IMR-90 (cell line): ENCODE results near the gene GMPR. TPM values are rescaled to one million over a fixed set of nuclear protein-coding genes. Genes with fewer than 3 reads are reported as not detected.
A peak's percentile ranks its signal among the peaks of the same experiment; 100 is the strongest.

Experiments
- ATAC-seq: fragments of 200-7000 bp; cut with Tn5 transposase; 2 replicates; pipeline ENCODE4 v1.9.1; 2020; ENCODE audit warnings: low read depth, mild to moderate bottlenecking, moderate library complexity
- BruUV-seq: library from RNA; stranded (reverse); fragments of 400-500 nt; replicated peaks from 2 replicates; lab custom pipeline; 2021; lab: Mats Ljungman, UMichigan
- CTCF ChIA-PET: fragments of 300-600 bp; formaldehyde crosslinking; extraction: SDS; loops from one replicate; lab custom pipeline; 2021; ENCODE audit warnings: antibody characterized with exemption; lab: Yijun Ruan, JAX
- POLR2A ChIA-PET: fragments of 300-600 bp; sonication (Branson Sonifier 250); formaldehyde crosslinking; loops from one replicate; lab custom pipeline; 2022; ENCODE audit warnings: antibody characterized with exemption; ENCODE audit not compliant: unreplicated experiment; lab: Charles Lee
- DNase-seq: peaks from one replicate; pipeline ENCODE4 v3.0.0; 2013
- H2AFZ ChIP-seq: replicated peaks from 2 replicates; pipeline ENCODE3; 2013; ENCODE audit warnings: low read length, mild to moderate bottlenecking; ENCODE audit not compliant: poor library complexity
- H2AK5ac ChIP-seq: 2 replicates; pipeline ENCODE4 v1.6.1; 2013; ENCODE audit warnings: low read depth, low read length, inconsistent platforms
- H2AK9ac ChIP-seq: replicated peaks from 2 replicates; pipeline ENCODE3; 2013; ENCODE audit warnings: mild to moderate bottlenecking, low read depth, low read length, moderate library complexity; ENCODE audit not compliant: poor library complexity
- H2BK120ac ChIP-seq: 2 replicates; pipeline ENCODE4 v1.6.1; 2013; ENCODE audit warnings: low read depth, low read length, inconsistent platforms
- H2BK15ac ChIP-seq: 3 replicates; pipeline ENCODE4 v1.6.1; 2013; ENCODE audit warnings: low read depth, low read length, inconsistent platforms
- H2BK20ac ChIP-seq: 2 replicates; pipeline ENCODE4 v1.6.1; 2013; ENCODE audit warnings: low read depth, mild to moderate bottlenecking, inconsistent platforms, low read length, moderate library complexity
- H2BK5ac ChIP-seq: 2 replicates; pipeline ENCODE4 v1.6.1; 2013; ENCODE audit warnings: mild to moderate bottlenecking, low read depth, low read length, inconsistent platforms; ENCODE audit not compliant: poor library complexity, severe bottlenecking
- H3K14ac ChIP-seq: replicated peaks from 2 replicates; pipeline ENCODE4 v1.6.1; 2013; ENCODE audit warnings: low read depth, low read length, inconsistent platforms
- H3K18ac ChIP-seq: 2 replicates; pipeline ENCODE4 v1.6.1; 2013; ENCODE audit warnings: low read depth, low read length, control low read depth
- H3K23ac ChIP-seq: 2 replicates; pipeline ENCODE4 v1.6.1; 2013; ENCODE audit warnings: low read depth, low read length, inconsistent platforms
- H3K27ac ChIP-seq: 2 replicates; pipeline ENCODE4 v1.5.1; 2013; ENCODE audit warnings: mild to moderate bottlenecking, control low read depth, low read length; ENCODE audit not compliant: insufficient read depth
- H3K27me3 ChIP-seq: 2 replicates; pipeline ENCODE4 v1.6.1; 2013; ENCODE audit warnings: low read length; ENCODE audit not compliant: control insufficient read depth, insufficient read depth
- H3K36me3 ChIP-seq: 2 replicates; pipeline ENCODE4 v1.6.1; 2013; ENCODE audit warnings: low read length, mixed read lengths; ENCODE audit not compliant: control insufficient read depth, insufficient read depth
- H3K4ac ChIP-seq: 2 replicates; pipeline ENCODE4 v1.6.1; 2013; ENCODE audit warnings: low read depth, low read length, inconsistent platforms
- H3K4me1 ChIP-seq: 2 replicates; pipeline ENCODE4 v1.6.1; 2013; ENCODE audit warnings: low read length, mixed read lengths; ENCODE audit not compliant: control insufficient read depth, insufficient read depth
- H3K4me2 ChIP-seq: 2 replicates; pipeline ENCODE4 v1.6.1; 2013; ENCODE audit warnings: low read depth, mild to moderate bottlenecking, control low read depth, low read length, moderate library complexity
- H3K4me3 ChIP-seq: 2 replicates; pipeline ENCODE4 v1.5.1; 2013; ENCODE audit warnings: low read depth, mild to moderate bottlenecking, control low read depth, low read length, moderate library complexity; ENCODE audit not compliant: insufficient read depth
- H3K56ac ChIP-seq: 2 replicates; pipeline ENCODE4 v1.6.1; 2013; ENCODE audit warnings: low read length, inconsistent platforms; ENCODE audit not compliant: insufficient read depth; ENCODE audit errors: extremely low read depth
- H3K79me1 ChIP-seq, 2 experiments: 2 replicates each; pipeline ENCODE4 v1.6.1; 2013; ENCODE audit warnings: low read length in 2 of 2, inconsistent platforms in 1 of 2, low read depth in 1 of 2
- H3K9ac ChIP-seq: 2 replicates; pipeline ENCODE4 v1.6.1; 2013; ENCODE audit warnings: low read depth, low read length, control low read depth
- H3K9me1 ChIP-seq: 2 replicates; pipeline ENCODE4 v1.6.1; 2013; ENCODE audit warnings: low read length, inconsistent platforms; ENCODE audit not compliant: insufficient read depth
- H3K9me3 ChIP-seq: 2 replicates; pipeline ENCODE4 v1.6.1; 2013; ENCODE audit warnings: low read length; ENCODE audit not compliant: control insufficient read depth, insufficient read depth
- H4K20me1 ChIP-seq: 2 replicates; pipeline ENCODE4 v1.6.1; 2013; ENCODE audit warnings: low read length, inconsistent platforms; ENCODE audit not compliant: insufficient read depth
- H4K5ac ChIP-seq: 2 replicates; pipeline ENCODE4 v1.6.1; 2013; ENCODE audit warnings: mild to moderate bottlenecking, low read depth, low read length, control low read depth
- H4K8ac ChIP-seq, 2 experiments: 2 replicates each; pipeline ENCODE4 v1.6.1; 2013; ENCODE audit warnings: low read depth in 2 of 2, low read length in 2 of 2, control low read depth in 1 of 2, inconsistent platforms in 1 of 2
- H4K91ac ChIP-seq: 2 replicates; pipeline ENCODE4 v1.6.1; 2013; ENCODE audit warnings: low read depth, low read length, inconsistent platforms; ENCODE audit not compliant: insufficient read depth
- BHLHE40 ChIP-seq: fragments of 150-350 bp; IDR thresholded peaks from 2 replicates; pipeline ENCODE4 v1.6.1; 2016; ENCODE audit warnings: mild to moderate bottlenecking, low read depth, low read length
- CEBPB ChIP-seq: IDR thresholded peaks from 2 replicates; pipeline ENCODE4 v1.6.1; 2012; ENCODE audit warnings: low read depth, low read length, improper control_type of control experiment
- CTCF ChIP-seq: conservative IDR thresholded peaks from 2 replicates; pipeline ENCODE4 v1.5.1; 2012; ENCODE audit warnings: mild to moderate bottlenecking, low read depth, low read length, improper control_type of control experiment
- MAZ ChIP-seq: IDR thresholded peaks from 2 replicates; pipeline ENCODE4 v1.6.1; 2012; ENCODE audit warnings: low read depth, mild to moderate bottlenecking, low read length, improper control_type of control experiment, moderate library complexity, borderline replicate concordance
- WGBS, 2 experiments: methylation state at CpG; one replicate each; pipeline versions ENCODE4 v1.1.5 to v1.1.7; 2013; ENCODE audit warnings: missing lambda C conversion rate in 2 of 2; ENCODE audit not compliant: insufficient read length in 1 of 2; ENCODE audit errors: extremely low coverage in 2 of 2; 5-methylcytosine and 5-hydroxymethylcytosine counted together
- dilution Hi-C: fragments of 300-500 bp; cut with HindIII; formaldehyde crosslinking; loops from one replicate; pipeline ENCODE4 v1.14.3; 2018; ENCODE audit warnings: low sequenced_read_pairs; ENCODE audit not compliant: unreplicated experiment
- in situ Hi-C: fragments of 300-500 bp; cut with MboI; formaldehyde crosslinking; loops from 3 replicates; pipeline ENCODE4 v1.14.3; 2019; ENCODE audit warnings: low sequenced_read_pairs, inconsistent platforms, mixed read lengths
- intact Hi-C: fragments of 100-400 bp; cut with micrococcal nuclease; formaldehyde crosslinking; loops from 2 replicates; pipeline ENCODE4 v1.10.0; 2022
- polyA plus RNA-seq, 3 experiments: library from polyadenylated mRNA; depleted of rRNA; stranded (reverse); fragments of >200 nt; gene quantifications; 2 replicates each; pipeline ENCODE4 v1.2.3, GENCODE V29; 2012; ENCODE audit warnings: low replicate concordance in 1 of 3
- total RNA-seq: library from RNA; depleted of rRNA; stranded (reverse); fragments of >200 nt; gene quantifications from 2 replicates; pipeline ENCODE4 v1.2.3, GENCODE V29; 2012
- TF ChIP-seq, protein P1 (sequence below): fragments of 150-350 bp; IDR thresholded peaks from 2 replicates; pipeline ENCODE4 v1.6.1; 2017; ENCODE audit warnings: mild to moderate bottlenecking, antibody characterized with exemption, low read length, low read depth

Gene GMPR
- total and polyA plus RNA-seq, 2 of the 4 experiments (the other 2 are of a cell fraction), result 6.3 to 8.6 TPM

GRCh38 chr6:16239798-16240123, 1.4 kb downstream of the GMPR start:
- H3K9me1 ChIP-seq, result peaks cover 3% of the 10 kb centered on the region; the same call in 1 of the 2 replicates

More at GRCh38 chr6:16239798-16240123, 1.4 kb downstream of the GMPR start:
- Histone ChIP-seq H2AK9ac (no peak overlapping the region), H3K27me3 (no peaks in the 10 kb centered on the region), H3K27ac (no peak overlapping the region), H3K4ac (no peak overlapping the region; the same call in 1 of the 2 replicates), H2BK20ac (no peak overlapping the region), H2BK120ac (no peak overlapping the region), H2BK5ac (no peak overlapping the region), H2BK15ac (no peak overlapping the region), H3K9ac (no peak overlapping the region), H3K79me1 (no peaks in the 10 kb centered on the region), H4K91ac (no peak overlapping the region), H3K4me1 (peaks cover 12% of the 10 kb centered on the region), H3K4me2 (peak overlapping the region; percentile 83; the same call in 1 of the 2 replicates), H3K14ac (no peak overlapping the region), H4K8ac (no peak overlapping the region), H3K9me3 (no peaks in the 10 kb centered on the region), H3K56ac (no peak overlapping the region), H2AFZ (peak overlapping the region; percentile 88), H3K4me3 (no peak overlapping the region), H4K20me1 (peaks cover 9% of the 10 kb centered on the region; the same call in 1 of the 2 replicates), H3K23ac (no peak overlapping the region), H4K5ac (no peak overlapping the region), H2AK5ac (no peak overlapping the region), H3K36me3 (no peaks in the 10 kb centered on the region), H3K18ac (no peak overlapping the region)
- peak; percentile 49 for DNase-seq
- TF ChIP-seq MAZ (no peak), CTCF (no peak), CEBPB (no peak), BHLHE40 (no peak)
- TF ChIP-seq, protein P1, sequence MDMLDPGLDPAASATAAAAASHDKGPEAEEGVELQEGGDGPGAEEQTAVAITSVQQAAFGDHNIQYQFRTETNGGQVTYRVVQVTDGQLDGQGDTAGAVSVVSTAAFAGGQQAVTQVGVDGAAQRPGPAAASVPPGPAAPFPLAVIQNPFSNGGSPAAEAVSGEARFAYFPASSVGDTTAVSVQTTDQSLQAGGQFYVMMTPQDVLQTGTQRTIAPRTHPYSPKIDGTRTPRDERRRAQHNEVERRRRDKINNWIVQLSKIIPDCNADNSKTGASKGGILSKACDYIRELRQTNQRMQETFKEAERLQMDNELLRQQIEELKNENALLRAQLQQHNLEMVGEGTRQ, result no peak
- ChIA-PET POLR2A (no interaction called here), CTCF (interaction anchor here (1.2 to 1.5 kb wide), 2 partner anchors 34 to 38 kb away, joined by 3 to 4 read pairs; no protein-coding TSS in a partner anchor)
- no TSS peak for BruUV-seq
- intact Hi-C loops, result no loop called here
- WGBS, 2 experiments, result 82% methylated on average over 2 of the region's 5 CpGs; no CpG with 5 or more reads in 1 of the 2 experiments
- in situ Hi-C loops, result no loop called here
- no peak for ATAC-seq
- dilution Hi-C loops, result no loop called here
